Skin of body (tissue), 2 donors: ENCODE results near the gene C19orf47. TPM values are rescaled to one million over a fixed set of nuclear protein-coding genes. Genes with fewer than 3 reads are reported as not detected.
A peak's percentile ranks its signal among the peaks of the same experiment; 100 is the strongest.
"Not testable (repeated sequence)": the region's sequence is repeated elsewhere in the genome, so short reads cannot be mapped to it uniquely, and the experiment has no call there.

Experiments used
- DNase-seq: peaks from one replicate; lab custom pipeline; 2025; lab: John Stamatoyannopoulos, UW
- total RNA-seq: library from RNA; depleted of rRNA; stranded (reverse); fragments of >200 nt; gene quantifications from one replicate; pipeline ENCODE4 v1.2.3, GENCODE V29; 2014

Gene C19orf47
- total RNA-seq, 1 donor from 2014 or later: 8.2 TPM

GRCh38 chr19:40348961-40349507 is 837 bp upstream of the C19orf47 start:
- DNase-seq: peak; percentile 27

GRCh38 chr19:40344422-40344821 is 3.8 kb downstream of the C19orf47 start:
- no peak for DNase-seq

DNA sequence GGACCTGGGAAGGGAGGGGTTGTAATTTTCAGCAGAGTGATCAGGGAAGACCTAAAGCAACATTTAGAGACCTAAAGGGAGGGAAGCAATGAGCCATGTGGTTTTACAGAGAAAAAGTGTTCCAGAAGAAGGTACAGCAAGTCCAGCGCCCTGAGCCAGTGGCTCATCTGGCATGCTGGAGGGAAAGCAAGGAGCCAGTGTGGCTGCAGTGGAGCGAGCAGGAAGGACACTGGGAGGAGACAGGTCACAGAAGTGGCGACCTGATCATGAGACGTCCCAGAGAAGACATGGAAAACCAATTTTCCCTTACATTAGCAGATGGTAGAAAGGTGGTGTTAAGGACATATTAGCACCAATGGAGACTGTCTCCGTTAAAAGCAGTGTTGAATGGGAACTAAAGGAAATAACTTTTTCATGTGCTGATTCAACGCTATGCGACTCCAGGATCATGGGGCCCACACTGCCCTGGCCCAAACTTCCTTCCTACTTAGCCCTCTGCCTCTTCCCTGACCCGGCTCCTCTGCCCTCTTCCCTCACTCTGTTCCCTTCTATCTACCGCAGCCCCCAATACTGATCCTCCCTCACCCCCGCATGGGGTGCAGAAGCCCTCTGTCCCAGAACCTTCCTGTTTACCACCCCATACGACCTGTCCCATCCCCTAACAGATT is 5.4 kb downstream of the C19orf47 start:
- no peak for DNase-seq

DNA sequence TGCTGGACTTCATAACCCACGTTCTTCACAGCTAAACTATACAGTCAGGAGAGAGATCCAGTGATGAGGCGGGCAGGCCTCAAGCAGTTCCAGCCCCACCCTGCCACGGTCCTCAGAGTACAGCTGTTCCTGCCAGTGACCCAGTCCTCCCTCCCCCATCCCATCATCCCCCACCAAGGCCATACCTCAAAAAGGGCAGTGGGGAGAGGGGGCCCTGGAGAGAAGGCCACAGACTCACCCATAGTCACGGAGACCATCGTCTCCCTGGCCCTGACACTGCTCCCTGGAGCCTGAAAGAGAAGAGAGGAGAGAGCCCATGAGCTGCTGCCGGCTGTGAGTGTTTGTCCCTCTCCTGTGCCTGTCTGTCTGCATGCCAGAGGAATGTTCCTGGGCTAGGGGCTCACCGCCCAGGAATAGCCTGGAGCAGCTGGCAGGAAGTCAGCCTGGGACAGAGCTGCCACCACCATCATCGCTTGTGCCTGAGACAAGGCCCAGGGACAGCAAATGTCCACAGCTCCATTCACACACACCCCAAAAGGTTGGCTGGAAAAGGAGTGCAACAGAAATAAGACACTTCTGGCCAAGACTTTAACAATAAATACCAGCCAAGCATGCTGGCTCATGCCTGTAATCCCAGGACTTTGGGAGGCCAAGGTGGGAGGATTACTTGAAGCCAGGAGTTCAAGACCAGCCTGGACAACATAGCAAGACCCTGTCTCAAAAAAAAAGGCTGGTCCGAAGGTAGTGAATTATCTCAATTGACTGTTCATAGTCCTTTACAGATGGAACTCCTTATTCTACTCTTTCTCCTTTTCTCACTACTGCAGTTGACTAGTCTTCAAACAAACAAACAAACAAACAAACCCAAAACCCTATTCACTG is 6.4 kb downstream of the C19orf47 start:
- no peak for DNase-seq

- no peak for DNase-seq
Observed at GRCh38 chr19:40339018-40339728, 9.0 kb downstream of the C19orf47 start.

DNA sequence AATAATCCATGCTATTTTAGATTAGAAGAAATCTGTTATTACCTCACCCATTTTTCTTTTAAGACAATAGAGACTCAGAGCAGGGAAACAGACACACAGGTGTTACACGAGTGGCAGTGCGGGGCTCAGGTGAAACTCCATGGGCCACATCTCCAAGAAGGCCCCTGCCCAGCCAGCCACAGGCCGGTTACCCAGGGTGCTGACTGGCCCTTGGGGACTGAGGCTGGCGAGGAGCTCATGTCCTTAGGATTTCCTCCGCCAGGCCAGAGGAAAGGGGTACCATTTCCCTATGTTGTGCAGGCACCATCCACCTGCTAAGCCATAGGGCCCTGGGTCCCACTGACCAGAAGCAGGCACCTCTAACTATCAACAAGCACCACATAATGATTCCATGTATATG is 10.6 kb downstream of the C19orf47 start:
- no peak for DNase-seq

DNA sequence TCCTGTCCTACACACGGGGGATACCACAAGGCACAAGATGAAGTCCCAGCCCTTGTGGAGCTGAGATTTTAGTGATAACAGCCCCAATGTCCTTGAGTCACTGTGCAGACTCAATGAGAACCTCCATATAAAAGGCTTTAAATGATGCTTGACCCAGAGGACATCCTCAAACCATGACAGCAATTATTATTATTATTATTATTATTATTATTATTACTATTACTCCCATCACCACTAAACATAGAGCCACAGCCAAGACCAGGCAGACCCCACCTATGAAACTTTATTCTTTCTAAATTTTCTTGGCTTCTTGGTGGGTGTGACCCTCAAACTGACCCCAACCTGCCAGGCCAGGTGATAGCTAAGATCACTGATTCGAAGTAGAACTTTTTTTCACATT is 11.1 kb downstream of the C19orf47 start:
- no peak for DNase-seq

GRCh38 chr19:40336601-40336900 is 11.6 kb downstream of the C19orf47 start:
- no peak for DNase-seq

GRCh38 chr19:40335855-40336600 is 12.2 kb downstream of the C19orf47 start:
- no peak for DNase-seq

GRCh38 chr19:40335101-40335500 is 13.1 kb downstream of the C19orf47 start:
- DNase-seq: no peak

DNA sequence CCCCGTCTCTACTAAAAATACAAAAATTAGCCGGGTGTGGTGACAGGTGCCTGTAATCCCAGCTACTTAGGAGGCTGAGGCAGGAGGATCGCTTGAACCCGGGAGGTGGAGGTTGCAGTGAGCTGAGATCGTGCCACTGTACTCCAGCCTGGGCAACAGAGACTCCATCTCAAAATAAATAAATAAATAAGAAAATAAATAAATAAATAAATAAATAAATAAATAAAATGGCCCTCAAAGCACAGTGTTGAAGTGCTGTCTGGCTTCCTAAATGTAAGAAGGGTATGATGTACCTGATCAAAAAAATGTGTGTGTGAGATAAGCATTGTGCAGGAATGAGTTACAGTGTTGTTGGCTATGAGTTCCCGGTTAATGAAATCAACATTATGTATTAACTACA is 15.1 kb downstream of the C19orf47 start:
- DNase-seq: not testable (repeated sequence)

DNA sequence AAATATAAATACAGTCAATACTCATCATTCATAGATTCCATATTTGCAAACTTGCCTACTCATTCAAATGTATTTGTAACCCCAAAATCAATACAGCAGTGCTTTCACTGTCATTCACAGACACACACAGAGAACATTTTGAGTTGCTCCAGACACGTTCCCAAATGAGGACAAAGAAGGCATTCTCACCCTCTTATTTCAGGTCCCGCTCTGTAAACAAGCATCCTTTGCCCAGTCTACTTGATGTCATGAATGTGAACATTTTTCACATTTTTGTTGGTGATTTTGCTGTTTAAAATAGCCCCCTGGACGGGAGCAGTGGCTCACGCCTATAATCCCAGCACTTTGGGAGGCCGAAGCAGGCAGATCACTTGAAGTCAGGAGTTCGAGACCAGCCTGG is 15.5 kb downstream of the C19orf47 start:
- DNase-seq: no peak

GRCh38 chr19:40331052-40331451 is 17.1 kb downstream of the C19orf47 start:
- no peak for DNase-seq

DNA sequence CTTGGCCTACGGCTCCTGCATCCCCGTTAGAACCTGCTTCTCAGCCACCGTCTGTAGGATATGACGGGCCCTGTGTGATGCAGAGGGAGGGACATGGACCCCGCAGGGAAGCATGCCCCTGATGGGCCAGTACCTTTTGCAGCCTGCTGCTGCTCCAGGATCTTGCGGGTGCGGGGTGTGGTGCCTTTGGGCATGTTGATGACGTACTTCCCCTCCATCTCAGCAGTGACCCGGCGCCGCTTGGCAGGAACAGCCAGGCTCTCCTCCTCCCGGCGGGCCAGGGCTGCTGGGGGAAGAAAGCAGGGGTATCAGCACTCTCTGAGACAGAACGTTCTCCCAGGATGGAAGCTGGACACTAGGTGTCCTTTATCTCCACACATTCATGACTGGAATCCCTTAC is 22.0 kb downstream of the C19orf47 start:
- no peak for DNase-seq

DNA sequence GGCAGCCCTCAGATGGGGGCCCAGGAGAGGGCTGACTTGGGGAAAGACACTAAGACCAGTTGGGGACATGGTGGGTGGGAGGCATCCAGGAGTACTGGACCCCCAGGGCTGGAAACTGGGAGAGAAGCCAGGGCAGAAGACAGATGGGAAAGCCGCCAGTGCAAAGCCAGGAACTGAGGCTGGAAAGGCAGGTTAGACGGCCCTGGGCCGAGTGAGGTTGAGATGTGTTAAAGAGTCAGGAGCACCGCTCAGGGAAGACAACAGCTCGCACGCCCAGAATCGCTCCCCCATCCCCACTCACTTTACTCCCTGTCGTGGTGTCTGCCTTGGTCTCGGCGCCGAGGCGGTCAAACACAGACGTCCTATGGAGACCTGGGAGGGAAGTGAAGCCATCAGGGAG is 24.5 kb downstream of the C19orf47 start:
- no peak for DNase-seq

DNA sequence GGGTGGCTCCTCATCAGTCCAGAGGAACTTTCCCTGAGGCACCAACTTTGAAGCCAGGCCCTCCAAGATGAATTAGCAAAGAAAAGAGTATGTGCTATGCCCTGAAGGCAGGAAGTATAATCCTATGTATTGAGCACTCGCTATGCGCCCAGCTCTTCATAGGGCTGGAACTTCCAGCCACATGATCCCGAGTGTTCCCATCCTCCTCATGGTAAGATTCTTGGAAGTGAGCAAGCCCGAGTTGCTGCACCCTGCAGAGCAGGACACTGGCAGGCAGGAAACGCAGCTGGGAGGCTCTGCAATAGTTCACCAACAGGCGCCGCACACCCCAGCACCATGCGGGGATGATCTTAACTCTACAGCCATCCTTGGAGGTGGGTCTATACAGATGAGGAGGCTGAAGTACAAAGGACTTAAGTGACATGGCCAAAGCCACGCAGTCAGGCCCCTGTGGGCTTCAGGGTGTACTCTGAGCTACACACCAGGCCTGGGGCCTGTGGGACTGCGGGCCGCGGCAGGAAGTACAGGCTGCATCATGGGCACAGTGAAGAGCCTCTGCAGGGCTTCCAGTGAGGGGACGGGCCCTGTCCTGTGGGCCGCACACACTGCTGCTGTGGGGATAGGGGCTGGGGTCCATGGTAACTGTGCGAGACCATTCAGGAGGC is 25.1 kb downstream of the C19orf47 start:
- no peak for DNase-seq

- DNase-seq: no peak
Observed at GRCh38 chr19:40322271-40322610, 26.0 kb downstream of the C19orf47 start.

DNA sequence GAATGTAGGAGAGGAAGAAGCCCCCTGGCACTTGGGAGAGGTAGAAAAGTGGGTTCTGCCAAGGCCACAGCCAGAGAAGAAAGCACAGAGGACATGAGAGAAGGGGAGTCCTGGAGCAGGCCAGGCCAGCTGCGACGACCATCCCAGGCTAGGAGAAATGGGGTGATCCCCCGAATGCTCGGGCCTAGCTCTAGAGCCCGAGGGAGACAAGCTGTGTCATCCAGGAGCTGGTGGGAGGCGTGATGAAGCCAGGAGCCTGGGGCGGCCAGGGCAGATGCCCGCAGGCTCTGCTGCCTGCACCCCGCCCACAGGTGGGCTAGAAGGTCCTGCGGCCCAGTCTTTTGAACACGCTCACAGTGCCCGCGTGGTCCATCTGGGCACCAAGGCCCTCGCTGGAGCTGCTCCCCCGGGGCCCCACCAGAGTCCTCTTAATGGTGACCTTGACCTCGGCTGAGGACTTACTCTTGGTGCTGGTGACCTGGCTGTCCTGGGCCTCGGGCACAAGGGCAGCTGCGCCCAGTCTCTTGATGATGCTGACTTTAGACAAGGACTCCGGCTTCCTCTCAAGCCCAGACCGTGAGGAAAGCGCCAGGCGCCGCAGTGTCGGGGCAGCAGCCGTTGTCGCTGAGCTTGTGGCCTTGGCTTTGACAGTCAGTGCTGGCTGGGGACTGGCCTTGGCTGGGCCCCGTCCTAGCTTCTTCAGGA is 26.5 kb downstream of the C19orf47 start:
- no peak for DNase-seq

GRCh38 chr19:40321076-40321475 is 27.1 kb downstream of the C19orf47 start:
- no peak for DNase-seq

GRCh38 chr19:40320558-40320935 is 27.6 kb downstream of the C19orf47 start:
- no peak for DNase-seq
